Inflammatory macrophage (primary cell): Measurements from ENCODE around the gene KRTAP19-2.
A peak's percentile ranks its signal among the peaks of the same experiment; 100 is the strongest.
"Not testable (repeated sequence)": the region's sequence is repeated elsewhere in the genome, so short reads cannot be mapped to it uniquely, and the experiment has no call there.

Experiments used
- DNase-seq, 2 donors: peaks; one replicate each; pipeline ENCODE4 v3.0.0-alpha.2; 2020 to 2022
- total RNA-seq, 18 experiments: gene quantifications; one replicate each; lab custom pipeline; 2026; ENCODE audit warnings: mixed read lengths in 6 of 18, inconsistent platforms in 2 of 18; lab: John Stamatoyannopoulos, UW

The KRTAP19-2 gene
- 0 to 0.03 (median 0) reads per million in 18 experiments for total RNA-seq

GRCh38 chr21:30487336-30487735 is at the start of gene KRTAP19-2:
Gene KRTAP19-2, minus strand, starts transcription at chr21:30487436. Its CDS starts 88 bp downstream, at chr21:30487348.
- no peak for DNase-seq

- DNase-seq, result no peak
These were observed 31.6 kb upstream of the KRTAP19-2 start for GRCh38 chr21:30518876-30519275.

GRCh38 chr21:30515681-30516080 is 28.4 kb upstream of the KRTAP19-2 start:
- DNase-seq, result no peak

- DNase-seq, result not testable (repeated sequence)
These were observed 18.5 kb upstream of the KRTAP19-2 start for GRCh38 chr21:30505621-30506205.

GRCh38 chr21:30502041-30502440 is 14.8 kb upstream of the KRTAP19-2 start, which contains the start of gene KRTAP19-5:
Gene KRTAP19-5, minus strand, starts transcription at chr21:30502141. Its CDS starts 51 bp downstream, at chr21:30502090.
- no peak for DNase-seq

GRCh38 chr21:30497065-30497464 is 9.8 kb upstream of the KRTAP19-2 start, which contains the start of gene KRTAP19-4:
Gene KRTAP19-4, minus strand, starts transcription at chr21:30497165. Its CDS starts 55 bp downstream, at chr21:30497110.
- DNase-seq, result no peak

- DNase-seq, result no peak
These were observed 4.8 kb upstream of the KRTAP19-2 start, which contains the start of gene KRTAP19-3 for GRCh38 chr21:30491963-30492428. Gene KRTAP19-3, minus strand, starts transcription at chr21:30492013. Its CDS starts 56 bp downstream, at chr21:30491957.

- DNase-seq, result no peak
These were observed 1.1 kb downstream of the KRTAP19-2 start for GRCh38 chr21:30486180-30486579.

- DNase-seq, result no peak
These were observed 5.1 kb downstream of the KRTAP19-2 start for GRCh38 chr21:30482130-30482529.

- DNase-seq, result no peak
These were observed 7.1 kb downstream of the KRTAP19-2 start, which contains the start of gene KRTAP19-1 for GRCh38 chr21:30480145-30480544. Gene KRTAP19-1, minus strand, starts transcription at chr21:30480367. Its CDS starts 50 bp downstream, at chr21:30480317.

GRCh38 chr21:30479259-30479658 is 8.0 kb downstream of the KRTAP19-2 start:
- no peak for DNase-seq

- DNase-seq, result no peak
These were observed 9.2 kb downstream of the KRTAP19-2 start for GRCh38 chr21:30478004-30478403.

- no peak for DNase-seq
These were observed 18.1 kb downstream of the KRTAP19-2 start for GRCh38 chr21:30468900-30469714.

GRCh38 chr21:30463713-30464112 is 23.5 kb downstream of the KRTAP19-2 start:
- DNase-seq, result peak in 1 of 2 donors; percentile 2

GRCh38 chr21:30448514-30448913 is 38.7 kb downstream of the KRTAP19-2 start:
- DNase-seq, result no peak

GRCh38 chr21:30447056-30447455 is 40.2 kb downstream of the KRTAP19-2 start:
- DNase-seq, result no peak

GRCh38 chr21:30444204-30444603 is 43.0 kb downstream of the KRTAP19-2 start:
- no peak for DNase-seq

GRCh38 chr21:30443226-30443625 is 44.0 kb downstream of the KRTAP19-2 start:
- no peak for DNase-seq

- no peak for DNase-seq
These were observed 47.3 kb downstream of the KRTAP19-2 start, which contains the start of gene KRTAP15-1 for GRCh38 chr21:30439975-30440374. Gene KRTAP15-1, plus strand, starts transcription at chr21:30440275. Its CDS starts 53 bp downstream, at chr21:30440328.
